Sigmoid colon (tissue), 7 donors: ENCODE measurements around the gene NRAP. TPM values are rescaled to one million over a fixed set of nuclear protein-coding genes. Genes with fewer than 3 reads are reported as not detected.

Source experiments
- DNase-seq: peaks from one replicate; pipeline ENCODE4 v3.0.0-alpha.2; 2019
- H3K27ac ChIP-seq, 4 donors: fragments of 200-600 bp; sonication (generic); one replicate each; pipeline ENCODE4 v1.5.1; 2016 to 2019; ENCODE audit warnings: mild to moderate bottlenecking in 1 of 4
- H3K27me3 ChIP-seq, 3 donors: fragments of 200-600 bp; sonication (generic); one replicate each; pipeline ENCODE4 v1.5.1; 2019; ENCODE audit warnings: mild to moderate bottlenecking in 1 of 3
- H3K36me3 ChIP-seq, 4 donors: fragments of 200-600 bp; sonication (generic); one replicate each; pipeline ENCODE4 v1.5.1; 2016 to 2019
- H3K4me1 ChIP-seq, 4 donors: fragments of 200-600 bp; sonication (generic); one replicate each; pipeline ENCODE4 v1.5.1; 2017 to 2019
- H3K4me3 ChIP-seq, 4 donors: fragments of 200-600 bp; sonication (generic); one replicate each; pipeline ENCODE4 v1.5.1; 2017 to 2019; ENCODE audit warnings: mild to moderate bottlenecking in 2 of 4, moderate library complexity in 1 of 4
- H3K9me3 ChIP-seq, 4 donors: fragments of 200-600 bp in 3 of 4; sonication (generic) in 3 of 4; one replicate each; pipeline versions ENCODE4 v1.5.1 to v1.6.1; 2013 to 2019
- EP300 ChIP-seq, 4 donors: sonication (generic); formaldehyde crosslinking; IDR thresholded peaks; one replicate each; pipeline ENCODE4 v1.6.1; 2017; ENCODE audit warnings: antibody characterized with exemption in 4 of 4
- POLR2A ChIP-seq, 2 donors: fragments of 450-650 bp; IDR thresholded peaks; one replicate each; pipeline ENCODE4 v1.6.1; 2016; ENCODE audit warnings: antibody characterized with exemption in 2 of 2, mild to moderate bottlenecking in 2 of 2, moderate library complexity in 2 of 2
- POLR2AphosphoS5 ChIP-seq, 4 donors: sonication (generic); formaldehyde crosslinking; IDR thresholded peaks; one replicate each; pipeline ENCODE4 v1.6.1; 2017; ENCODE audit warnings: antibody characterized with exemption in 4 of 4
- WGBS, 2 donors: extraction: QIAGEN DNeasy Blood & Tissue Kit; methylation state at CpG; one replicate each; pipeline ENCODE4 v1.1.7; 2013; 5-methylcytosine and 5-hydroxymethylcytosine counted together
- intact Hi-C: fragments of 100-400 bp; cut with DNase I; formaldehyde crosslinking; loops from one replicate; pipeline ENCODE4 v1.15.1; 2023
- polyA plus RNA-seq, 3 donors: library from polyadenylated mRNA; stranded (reverse); fragments of 200-250 nt; gene quantifications; one replicate each; pipeline ENCODE4 v1.2.3, GENCODE V29; 2013
- total RNA-seq, 4 donors: library from RNA; depleted of rRNA; stranded (reverse); fragments of >200 nt; gene quantifications; one replicate each; pipeline ENCODE4 v1.1.0, GENCODE V29; 2016
- TF ChIP-seq, protein P1 (sequence below), 4 experiments: fragments of 450-650 bp in 3 of 4; fragments of 200-600 bp in 1 of 4; IDR thresholded peaks; one replicate each; pipeline ENCODE4 v1.5.1; 2016 to 2019; ENCODE audit warnings: antibody characterized with exemption in 4 of 4, mild to moderate bottlenecking in 3 of 4, moderate library complexity in 2 of 4
- donor health status: healthy with polysubstance abuse.
- donor health status: Bipolar disorder and iron deficiency.
- donor health status: healthy.

The NRAP gene
- total and polyA plus RNA-seq, 7 donors = 0.41 to 1.2 (median 0.46) TPM; not detected in 4

DNA sequence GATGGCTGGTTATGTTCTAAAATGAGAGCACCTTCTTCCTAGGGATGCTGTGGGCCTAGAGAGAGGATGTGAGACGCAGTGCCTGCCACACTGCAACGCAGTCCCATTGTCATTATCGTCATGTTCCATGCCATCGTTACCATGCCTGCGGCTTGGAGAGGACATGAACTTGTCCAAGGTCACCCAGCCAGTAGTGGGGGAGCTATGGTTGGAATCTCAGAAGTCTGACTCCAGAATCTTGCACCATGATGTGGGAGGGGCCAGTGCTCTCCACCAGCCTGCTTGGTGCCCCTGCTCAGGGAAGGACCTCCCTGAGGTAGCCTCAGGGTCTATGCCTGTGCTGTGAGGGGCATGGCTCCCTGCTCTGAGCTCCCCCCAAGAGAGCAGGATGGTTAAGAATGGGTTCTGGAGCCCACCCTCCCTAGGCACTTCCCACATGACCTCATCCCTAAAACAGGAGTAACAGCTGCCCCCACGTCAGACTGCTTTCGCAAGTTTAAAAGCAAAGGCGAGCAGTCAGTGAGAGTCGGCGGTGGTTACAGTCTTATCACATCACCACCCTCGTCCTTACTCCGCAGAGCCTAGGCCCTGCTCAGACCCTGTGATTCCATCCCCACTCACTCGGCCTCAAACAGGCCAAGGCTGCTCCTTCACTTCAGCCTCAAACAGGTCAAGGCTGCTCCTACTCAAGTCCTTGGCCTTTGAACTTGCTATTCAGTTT is 60.6 kb downstream of the NRAP start:
- 91 to 92% methylated on average over 13 of the region's 13 CpGs for WGBS, 2 donors
- H3K4me3 ChIP-seq = no peak overlapping the region
- no peaks in the 10 kb centered on the region for H3K4me1 ChIP-seq
- H3K9me3 ChIP-seq = no peaks in the 10 kb centered on the region
- TF ChIP-seq, protein P1, sequence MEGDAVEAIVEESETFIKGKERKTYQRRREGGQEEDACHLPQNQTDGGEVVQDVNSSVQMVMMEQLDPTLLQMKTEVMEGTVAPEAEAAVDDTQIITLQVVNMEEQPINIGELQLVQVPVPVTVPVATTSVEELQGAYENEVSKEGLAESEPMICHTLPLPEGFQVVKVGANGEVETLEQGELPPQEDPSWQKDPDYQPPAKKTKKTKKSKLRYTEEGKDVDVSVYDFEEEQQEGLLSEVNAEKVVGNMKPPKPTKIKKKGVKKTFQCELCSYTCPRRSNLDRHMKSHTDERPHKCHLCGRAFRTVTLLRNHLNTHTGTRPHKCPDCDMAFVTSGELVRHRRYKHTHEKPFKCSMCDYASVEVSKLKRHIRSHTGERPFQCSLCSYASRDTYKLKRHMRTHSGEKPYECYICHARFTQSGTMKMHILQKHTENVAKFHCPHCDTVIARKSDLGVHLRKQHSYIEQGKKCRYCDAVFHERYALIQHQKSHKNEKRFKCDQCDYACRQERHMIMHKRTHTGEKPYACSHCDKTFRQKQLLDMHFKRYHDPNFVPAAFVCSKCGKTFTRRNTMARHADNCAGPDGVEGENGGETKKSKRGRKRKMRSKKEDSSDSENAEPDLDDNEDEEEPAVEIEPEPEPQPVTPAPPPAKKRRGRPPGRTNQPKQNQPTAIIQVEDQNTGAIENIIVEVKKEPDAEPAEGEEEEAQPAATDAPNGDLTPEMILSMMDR (IDR thresholded peaks at IDR 0.05) = no peak
- TF ChIP-seq POLR2AphosphoS5 (IDR thresholded peaks at IDR 0.05) (no peak), POLR2A (IDR thresholded peaks at IDR 0.05) (no peak), EP300 (IDR thresholded peaks at IDR 0.05) (no peak)
- no peak overlapping the region for H3K27ac ChIP-seq
- intact Hi-C loops = no loop called here
- no peaks in the 10 kb centered on the region for H3K27me3 ChIP-seq
- no peaks in the 10 kb centered on the region for H3K36me3 ChIP-seq
- no peak for DNase-seq

DNA sequence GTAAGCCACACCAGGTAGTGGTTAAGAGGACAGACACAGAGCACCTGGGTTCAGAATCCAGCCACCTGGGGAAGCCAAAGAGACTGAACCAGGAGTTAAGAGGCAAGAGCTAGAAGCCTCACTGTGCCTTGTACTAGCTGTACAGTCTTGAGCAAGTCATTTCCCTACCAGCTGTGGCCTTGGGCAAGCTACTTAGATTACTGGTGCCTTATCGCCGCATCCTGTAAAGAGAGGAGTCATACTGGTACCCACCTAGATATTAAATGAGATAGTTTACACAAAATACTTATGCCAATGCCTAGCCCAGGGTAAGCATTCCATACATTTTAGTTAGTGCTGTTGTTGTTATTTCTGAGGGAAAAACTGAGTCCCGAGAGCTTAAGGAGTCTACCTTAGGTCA is 63.3 kb downstream of the NRAP start:
- TF ChIP-seq POLR2AphosphoS5 (IDR thresholded peaks at IDR 0.05) (no peak), POLR2A (IDR thresholded peaks at IDR 0.05) (no peak), EP300 (IDR thresholded peaks at IDR 0.05) (no peak)
- TF ChIP-seq, protein P1 (IDR thresholded peaks at IDR 0.05) = no peak
- H3K27me3 ChIP-seq = no peaks in the 10 kb centered on the region
- no peaks in the 10 kb centered on the region for H3K9me3 ChIP-seq
- H3K4me3 ChIP-seq = no peak overlapping the region
- WGBS, 2 donors = 92 to 95% methylated on average over 3 of the region's 3 CpGs
- DNase-seq = no peak
- H3K4me1 ChIP-seq = no peaks in the 10 kb centered on the region
- H3K27ac ChIP-seq = no peak overlapping the region
- intact Hi-C loops = no loop called here
- H3K36me3 ChIP-seq = no peaks in the 10 kb centered on the region

DNA sequence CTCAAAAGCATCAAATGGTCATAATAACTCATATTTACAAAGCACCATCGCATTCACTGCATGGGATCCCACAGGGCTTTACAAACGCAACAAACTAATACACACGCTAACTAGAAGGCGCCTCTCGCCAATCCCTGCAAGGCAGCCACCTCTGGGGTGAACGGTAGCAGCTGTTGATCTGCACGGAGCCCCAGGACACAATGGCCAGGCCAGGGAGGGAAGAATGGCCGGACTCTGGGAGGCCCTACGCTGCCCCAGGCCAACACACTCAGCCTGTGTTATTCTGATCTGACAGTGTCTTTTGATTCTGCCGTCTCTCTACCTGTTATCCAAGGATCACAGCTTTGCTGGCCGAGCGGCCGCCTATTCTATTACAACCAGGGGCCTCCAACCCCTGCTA is 69.2 kb downstream of the NRAP start:
- DNase-seq = no peak
- H3K9me3 ChIP-seq = no peaks in the 10 kb centered on the region
- no peak overlapping the region for H3K27ac ChIP-seq
- H3K4me3 ChIP-seq = no peak overlapping the region
- no peaks in the 10 kb centered on the region for H3K4me1 ChIP-seq
- WGBS, 2 donors = 90 to 94% methylated on average over 13 of the region's 13 CpGs
- no peaks in the 10 kb centered on the region for H3K36me3 ChIP-seq
- TF ChIP-seq POLR2AphosphoS5 (IDR thresholded peaks at IDR 0.05) (no peak), EP300 (IDR thresholded peaks at IDR 0.05) (no peak), POLR2A (IDR thresholded peaks at IDR 0.05) (no peak)
- TF ChIP-seq, protein P1 (IDR thresholded peaks at IDR 0.05) = no peak
- intact Hi-C loops = no loop called here
- H3K27me3 ChIP-seq = no peaks in the 10 kb centered on the region

DNA sequence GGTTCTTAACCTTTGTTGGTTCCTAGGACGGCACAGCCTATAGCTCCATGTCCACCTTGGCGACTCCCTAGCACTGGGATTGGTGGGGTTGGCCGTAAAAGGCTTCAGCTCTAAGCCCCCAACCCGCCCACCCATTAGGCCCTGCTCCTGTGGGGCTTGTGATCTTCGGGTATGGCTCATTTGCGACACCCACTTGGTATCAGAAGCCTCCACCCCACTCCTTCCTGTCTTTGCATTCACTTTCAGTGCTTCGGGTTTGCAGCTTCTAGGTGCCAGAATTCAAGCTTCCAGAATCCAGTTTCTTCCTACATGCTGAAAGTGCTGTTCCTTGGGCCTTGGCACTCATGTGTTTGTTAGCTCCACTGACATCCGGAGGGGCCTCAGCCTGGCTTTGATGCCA is 71.5 kb downstream of the NRAP start:
- H3K36me3 ChIP-seq = no peaks in the 10 kb centered on the region
- WGBS, 2 donors = 73 to 92% methylated on average over 8 of the region's 8 CpGs

More for the DNA sequence above, 71.5 kb downstream of the NRAP start:
- H3K27ac ChIP-seq = no peak overlapping the region
- H3K4me1 ChIP-seq = no peaks in the 10 kb centered on the region
- TF ChIP-seq, protein P1 (IDR thresholded peaks at IDR 0.05) = no peak
- TF ChIP-seq POLR2A (IDR thresholded peaks at IDR 0.05) (no peak), POLR2AphosphoS5 (IDR thresholded peaks at IDR 0.05) (no peak), EP300 (IDR thresholded peaks at IDR 0.05) (no peak)
- intact Hi-C loops = no loop called here
- H3K27me3 ChIP-seq = no peaks in the 10 kb centered on the region
- H3K4me3 ChIP-seq = no peak overlapping the region
- DNase-seq = no peak
- H3K9me3 ChIP-seq = no peaks in the 10 kb centered on the region
